Left ventricle myocardium superior (tissue), 1 donor: ENCODE results near the gene TCEAL9. TPM values are rescaled to one million over a fixed set of nuclear protein-coding genes. Genes with fewer than 3 reads are reported as not detected.

Experiments used
- ATAC-seq: fragments of 200-7000 bp; cut with Tn5 transposase; one replicate; pipeline ENCODE4 v1.9.1; 2020; ENCODE audit warnings: mild to moderate bottlenecking, moderate library complexity
- DNase-seq: peaks from one replicate; pipeline ENCODE4 v3.0.0-alpha.2; 2020
- intact Hi-C: fragments of 100-400 bp; cut with micrococcal nuclease; formaldehyde crosslinking; loops from one replicate; pipeline ENCODE4 v1.11.0; 2022
- total RNA-seq: library from RNA; stranded (reverse); fragmentation: NEBNext Ultra II Directional; extraction: Animal tissue kit (Norgen Biotek cat#: 25700); gene quantifications from one replicate; pipeline ENCODE4 v1.2.1, GENCODE V29; 2021
- donor health status: DM: no; HTN: yes; CAD: no; lungs with severe emphysema.

TCEAL9 gene
- total RNA-seq, 1 donor from 2014 or later = 18.4 TPM

DNA sequence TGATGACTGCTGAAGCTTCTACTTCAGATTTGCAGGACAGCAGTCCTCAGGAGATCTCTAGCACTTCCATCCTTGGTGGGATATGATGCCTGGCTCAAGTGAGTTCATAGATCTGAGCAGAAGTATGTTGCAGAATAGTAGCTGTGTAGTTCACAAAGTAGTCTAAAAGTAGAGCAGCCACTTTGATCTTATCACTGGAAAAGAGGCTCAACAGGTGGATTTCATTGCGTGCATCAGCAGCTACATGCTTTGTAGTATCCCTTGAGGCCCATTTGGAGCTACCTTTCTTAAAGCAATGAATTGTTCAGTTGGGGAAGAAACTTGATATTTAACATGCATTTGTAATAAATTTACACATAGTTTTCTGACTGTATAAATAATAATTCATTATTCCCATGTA, 50.0 kb downstream of the TCEAL9 start:
- DNase-seq = no peak
- intact Hi-C loops = no loop called here
- no peak for ATAC-seq

GRCh38 chrX:103407776-103408175, 51.5 kb downstream of the TCEAL9 start:
- ATAC-seq (no peak), DNase-seq (no peak)
- intact Hi-C loops = no loop called here

Other genes starting within 250 kb of the TCEAL9 start
- gene BEX4, start 141.4 kb upstream of the TCEAL9 start, total RNA-seq = 29.6 TPM
- gene TCEAL8, start 101.4 kb upstream of the TCEAL9 start, total RNA-seq = 37.5 TPM
- 0.22 TPM for gene TCEAL5, start 79.8 kb upstream of the TCEAL9 start, total RNA-seq
- 1.3 TPM for gene BEX2, start 45.5 kb upstream of the TCEAL9 start, total RNA-seq
- 4.0 TPM for gene TCEAL7, start 26.3 kb upstream of the TCEAL9 start, total RNA-seq
- 147 TPM for gene BEX3, start 20.0 kb downstream of the TCEAL9 start, total RNA-seq
- 0.10 TPM for gene RAB40A, start 163.0 kb downstream of the TCEAL9 start, total RNA-seq
- gene TCEAL4, start 229.0 kb downstream of the TCEAL9 start, total RNA-seq = 66.1 TPM